Measurements from ENCODE around the gene TMEM132C. TPM values are rescaled to one million over a fixed set of nuclear protein-coding genes. Genes with fewer than 3 reads are reported as not detected.

Gene TMEM132C
- total RNA-seq, 2 experiments from 2014 or later: not detected

DNA sequence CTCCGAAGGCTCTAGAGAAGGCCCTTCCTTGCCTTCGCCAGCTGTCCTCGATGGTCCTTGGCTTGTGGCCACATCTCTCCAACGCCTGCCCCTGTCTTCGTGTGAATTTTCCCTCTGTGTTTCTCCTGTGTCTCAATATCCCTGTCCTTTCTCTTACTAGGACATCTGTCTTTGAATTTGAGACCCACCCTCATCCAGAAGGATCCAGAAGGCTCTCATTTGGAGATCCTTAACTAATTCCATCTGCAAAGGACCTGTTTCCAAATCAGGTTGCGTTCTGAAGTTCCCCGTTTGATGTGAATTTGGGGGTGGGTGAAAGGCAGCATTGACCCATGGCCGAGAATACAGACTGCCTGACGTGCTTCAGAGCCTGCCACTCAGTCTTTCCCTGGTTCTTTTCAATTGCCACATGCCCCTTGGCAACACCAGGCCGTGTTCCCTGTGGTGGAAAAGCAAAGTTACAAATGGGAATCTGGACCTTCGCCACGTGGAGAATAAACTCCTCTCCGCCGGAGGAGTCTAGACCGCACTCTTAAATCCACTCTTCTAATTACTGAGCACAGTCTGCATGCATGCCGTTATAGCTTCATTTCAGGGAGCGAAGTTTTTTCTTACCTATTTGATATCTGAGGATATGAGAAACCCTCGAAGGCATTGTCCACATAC, 158.8 kb downstream of the TMEM132C start:
- CTCF ChIA-PET (ENCODE audit: unreplicated experiment): interaction anchor here (0.6 kb wide), 1 partner anchor 55 kb away, joined by 3 read pairs; no protein-coding TSS in a partner anchor

DNA sequence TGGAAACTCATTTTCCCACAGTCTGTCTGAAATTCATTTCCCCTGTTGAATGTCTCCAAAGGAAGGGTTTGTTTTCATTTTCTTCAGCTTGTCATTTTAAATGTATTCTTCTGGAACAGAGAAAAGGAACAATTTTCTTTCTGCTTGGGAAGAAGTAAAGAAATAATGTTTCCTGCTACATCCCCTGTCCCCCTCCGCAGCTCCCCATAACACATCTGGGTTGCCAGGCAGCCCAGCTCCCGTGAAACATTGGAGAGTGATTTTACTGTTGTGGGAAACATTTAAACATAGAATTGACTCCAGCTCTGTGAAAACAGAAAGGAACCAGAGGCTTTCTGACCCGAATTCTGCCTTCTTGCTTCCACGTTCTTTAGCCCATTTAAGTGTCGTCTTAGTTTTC, 159.5 kb downstream of the TMEM132C start:
- Histone ChIP-seq H3K4me3 (ENCODE audit: low read depth, low read length, poor library complexity, severe bottlenecking) (no peak overlapping the region), H2AFZ (ENCODE audit: low read length) (no peak overlapping the region), H3K36me3 (ENCODE audit: insufficient read depth, low read length) (no peaks in the 10 kb centered on the region), H3K79me2 (ENCODE audit: insufficient read depth, low read depth, low read length) (no peaks in the 10 kb centered on the region), H3K27ac (ENCODE audit: low read depth, low read length, poor library complexity, severe bottlenecking) (no peak overlapping the region), H3K4me2 (ENCODE audit: low read length) (no peak overlapping the region), H3K9me3 (ENCODE audit: low read length) (no peaks in the 10 kb centered on the region), H3K9me2 (ENCODE audit: insufficient read depth, low read length) (no peaks in the 10 kb centered on the region), H3K4me1 (ENCODE audit: insufficient read depth, low read length, poor library complexity, severe bottlenecking) (no peaks in the 10 kb centered on the region), H4K20me1 (ENCODE audit: insufficient read depth, low read length) (no peaks in the 10 kb centered on the region)
- ChIA-PET CTCF (ENCODE audit: unreplicated experiment) (interaction anchor here (0.6 kb wide), 1 partner anchor 54 kb away, joined by 3 read pairs; no protein-coding TSS in a partner anchor), POLR2A (no interaction called here)
- intact Hi-C loops (cut with micrococcal nuclease; ENCODE audit: unreplicated experiment): no loop called here
- DNase-seq (ENCODE audit: low spot score): no peak
- BruUV-seq (replicated peaks): no TSS peak
- TF ChIP-seq, protein P1, sequence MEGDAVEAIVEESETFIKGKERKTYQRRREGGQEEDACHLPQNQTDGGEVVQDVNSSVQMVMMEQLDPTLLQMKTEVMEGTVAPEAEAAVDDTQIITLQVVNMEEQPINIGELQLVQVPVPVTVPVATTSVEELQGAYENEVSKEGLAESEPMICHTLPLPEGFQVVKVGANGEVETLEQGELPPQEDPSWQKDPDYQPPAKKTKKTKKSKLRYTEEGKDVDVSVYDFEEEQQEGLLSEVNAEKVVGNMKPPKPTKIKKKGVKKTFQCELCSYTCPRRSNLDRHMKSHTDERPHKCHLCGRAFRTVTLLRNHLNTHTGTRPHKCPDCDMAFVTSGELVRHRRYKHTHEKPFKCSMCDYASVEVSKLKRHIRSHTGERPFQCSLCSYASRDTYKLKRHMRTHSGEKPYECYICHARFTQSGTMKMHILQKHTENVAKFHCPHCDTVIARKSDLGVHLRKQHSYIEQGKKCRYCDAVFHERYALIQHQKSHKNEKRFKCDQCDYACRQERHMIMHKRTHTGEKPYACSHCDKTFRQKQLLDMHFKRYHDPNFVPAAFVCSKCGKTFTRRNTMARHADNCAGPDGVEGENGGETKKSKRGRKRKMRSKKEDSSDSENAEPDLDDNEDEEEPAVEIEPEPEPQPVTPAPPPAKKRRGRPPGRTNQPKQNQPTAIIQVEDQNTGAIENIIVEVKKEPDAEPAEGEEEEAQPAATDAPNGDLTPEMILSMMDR (conservative IDR thresholded peaks at IDR 0.05; ENCODE audit: low read length): no peak
- TF ChIP-seq EZH2phosphoT487 (IDR thresholded peaks at IDR 0.05; ENCODE audit: borderline replicate concordance, low read depth, low read length): no peak

More for the DNA sequence above, 158.8 kb downstream of the TMEM132C start:
- no peak overlapping the region for H3K4me3 ChIP-seq (ENCODE audit: low read depth, low read length, poor library complexity, severe bottlenecking)
- intact Hi-C loops (cut with micrococcal nuclease; ENCODE audit: unreplicated experiment): no loop called here
- H4K20me1 ChIP-seq (ENCODE audit: insufficient read depth, low read length): no peaks in the 10 kb centered on the region
- H3K4me1 ChIP-seq (ENCODE audit: insufficient read depth, low read length, poor library complexity, severe bottlenecking): no peaks in the 10 kb centered on the region
- no peaks in the 10 kb centered on the region for H3K36me3 ChIP-seq (ENCODE audit: insufficient read depth, low read length)
- H3K4me2 ChIP-seq (ENCODE audit: low read length): no peak overlapping the region
- BruUV-seq (replicated peaks): no TSS peak
- POLR2A ChIA-PET: no interaction called here
- no peak overlapping the region for H2AFZ ChIP-seq (ENCODE audit: low read length)
- TF ChIP-seq, protein P1 (conservative IDR thresholded peaks at IDR 0.05; ENCODE audit: low read length): no peak
- TF ChIP-seq EZH2phosphoT487 (IDR thresholded peaks at IDR 0.05; ENCODE audit: borderline replicate concordance, low read depth, low read length): no peak
- no peak overlapping the region for H3K27ac ChIP-seq (ENCODE audit: low read depth, low read length, poor library complexity, severe bottlenecking)
- no peaks in the 10 kb centered on the region for H3K9me2 ChIP-seq (ENCODE audit: insufficient read depth, low read length)
- no peaks in the 10 kb centered on the region for H3K9me3 ChIP-seq (ENCODE audit: low read length)
- no peak for DNase-seq (ENCODE audit: low spot score)
- no peaks in the 10 kb centered on the region for H3K79me2 ChIP-seq (ENCODE audit: insufficient read depth, low read depth, low read length)

DNA sequence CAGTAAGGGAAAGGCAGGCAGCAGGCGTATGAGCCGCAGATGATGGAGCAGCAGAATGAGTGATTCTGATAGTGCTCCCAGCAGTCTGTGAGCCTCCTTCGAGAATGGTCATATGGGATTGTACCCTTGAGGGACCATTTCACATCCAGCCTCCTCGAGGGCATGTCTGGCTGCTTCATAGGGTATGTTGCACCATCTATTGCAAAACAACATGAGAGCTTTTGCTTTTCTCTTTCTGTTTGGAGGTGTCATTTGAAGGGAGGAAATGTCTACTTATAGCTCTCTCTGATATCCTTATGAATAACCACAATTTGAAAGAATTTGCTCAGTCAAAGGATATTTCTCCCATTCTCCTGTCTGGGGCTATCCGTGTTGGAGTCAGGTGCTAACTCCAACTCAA, 172.8 kb downstream of the TMEM132C start:
- Histone ChIP-seq H3K36me3 (ENCODE audit: insufficient read depth, low read length) (no peaks in the 10 kb centered on the region), H3K9me2 (ENCODE audit: insufficient read depth, low read length) (no peaks in the 10 kb centered on the region), H2AFZ (ENCODE audit: low read length) (peak overlapping the region; percentile 54; the same call in 1 of the 2 replicates), H3K9me3 (ENCODE audit: low read length) (no peaks in the 10 kb centered on the region), H3K4me3 (ENCODE audit: low read depth, low read length, poor library complexity, severe bottlenecking) (no peak overlapping the region), H3K4me2 (ENCODE audit: low read length) (no peak overlapping the region), H3K79me2 (ENCODE audit: insufficient read depth, low read depth, low read length) (no peaks in the 10 kb centered on the region), H3K4me1 (ENCODE audit: insufficient read depth, low read length, poor library complexity, severe bottlenecking) (no peaks in the 10 kb centered on the region), H3K27ac (ENCODE audit: low read depth, low read length, poor library complexity, severe bottlenecking) (no peak overlapping the region), H4K20me1 (ENCODE audit: insufficient read depth, low read length) (no peaks in the 10 kb centered on the region)
- ChIA-PET CTCF (ENCODE audit: unreplicated experiment) (no interaction called here), POLR2A (interaction anchor here (1.0 kb wide), 1 partner anchor 8 kb away, joined by 7 read pairs; no protein-coding TSS in a partner anchor)
- intact Hi-C loops (cut with micrococcal nuclease; ENCODE audit: unreplicated experiment): no loop called here
- no peak for TF ChIP-seq EZH2phosphoT487 (IDR thresholded peaks at IDR 0.05; ENCODE audit: borderline replicate concordance, low read depth, low read length)
- TF ChIP-seq, protein P1 (conservative IDR thresholded peaks at IDR 0.05; ENCODE audit: low read length): no peak
- no peak for DNase-seq (ENCODE audit: low spot score)
- BruUV-seq (replicated peaks): no TSS peak

All from OCI-LY7 (cell line).